DND-41 (cell line): Measurements from ENCODE around the gene NKX2-4.

Source experiments
- CTCF ChIP-seq: IDR thresholded peaks from 2 replicates; pipeline ENCODE4 v1.5.1; 2012; ENCODE audit warnings: borderline replicate concordance, low read length, moderate library complexity, mild to moderate bottlenecking; ENCODE audit not compliant: poor library complexity, severe bottlenecking; ENCODE audit errors: extremely low read depth
- EZH2 ChIP-seq: IDR thresholded peaks from 3 replicates; pipeline ENCODE4 v1.6.1; 2012; ENCODE audit warnings: borderline replicate concordance, low read depth, mild to moderate bottlenecking, moderate library complexity, low read length, inconsistent platforms; ENCODE audit not compliant: severe bottlenecking

GRCh38 chr20:21391185-21391971 is 5.9 kb downstream of the NKX2-4 start:
- no peak for TF ChIP-seq EZH2
- no peak for TF ChIP-seq CTCF
